NCI-H1694 treated with DMSO at 0.1 percent for 48 hours (cell line): Measurements from ENCODE around the gene KAZN.
A peak's percentile ranks its signal among the peaks of the same experiment; 100 is the strongest.

Experiments
- DNase-seq: peaks from one replicate; lab custom pipeline; 2025; lab: John Stamatoyannopoulos, UW

The KAZN gene

GRCh38 chr1:14956579-14957195 lies 358.2 kb downstream of the KAZN start:
- no peak for DNase-seq

GRCh38 chr1:14957375-14958098 lies 359.1 kb downstream of the KAZN start:
- no peak for DNase-seq

GRCh38 chr1:14958249-14959058 lies 360.0 kb downstream of the KAZN start:
- no peak for DNase-seq

GRCh38 chr1:14959059-14959694 lies 360.7 kb downstream of the KAZN start:
- DNase-seq = no peak

- DNase-seq = no peak
These were observed 363.3 kb downstream of the KAZN start for GRCh38 chr1:14961661-14962267.

GRCh38 chr1:14962407-14962806 lies 363.9 kb downstream of the KAZN start:
- DNase-seq = no peak

- DNase-seq = peak; percentile 71
These were observed 365.6 kb downstream of the KAZN start for GRCh38 chr1:14963791-14964710.

GRCh38 chr1:14964711-14965055 lies 366.2 kb downstream of the KAZN start:
- DNase-seq = no peak

GRCh38 chr1:14968251-14968851 lies 369.9 kb downstream of the KAZN start:
- DNase-seq = no peak

- DNase-seq = no peak
These were observed 370.5 kb downstream of the KAZN start for GRCh38 chr1:14969006-14969405.

- DNase-seq = no peak
These were observed 371.8 kb downstream of the KAZN start for GRCh38 chr1:14970115-14970798.

GRCh38 chr1:14970799-14971141 lies 372.3 kb downstream of the KAZN start:
- DNase-seq = no peak

GRCh38 chr1:14971221-14971620 lies 372.7 kb downstream of the KAZN start:
- no peak for DNase-seq

GRCh38 chr1:14972107-14972506 lies 373.6 kb downstream of the KAZN start:
- no peak for DNase-seq

- DNase-seq = no peak
These were observed 375.3 kb downstream of the KAZN start for GRCh38 chr1:14973773-14974172.

- no peak for DNase-seq
These were observed 375.9 kb downstream of the KAZN start for GRCh38 chr1:14974361-14974760.

- DNase-seq = no peak
These were observed 376.6 kb downstream of the KAZN start for GRCh38 chr1:14975119-14975518.

- DNase-seq = no peak
These were observed 377.8 kb downstream of the KAZN start for GRCh38 chr1:14976256-14976655.

GRCh38 chr1:14977338-14977931 lies 378.9 kb downstream of the KAZN start:
- no peak for DNase-seq
